OCI-LY7 (cell line): ENCODE data around the gene GTF3C1. TPM values are rescaled to one million over a fixed set of nuclear protein-coding genes. Genes with fewer than 3 reads are reported as not detected.

ENCODE experiments used
- BruUV-seq: library from RNA; stranded (reverse); fragments of 400-500 nt; replicated peaks from 2 replicates; lab custom pipeline; 2021; lab: Mats Ljungman, UMichigan
- CTCF ChIA-PET: fragments of 300-600 bp; sonication (Branson Sonifier 250); formaldehyde crosslinking; loops from one replicate; lab custom pipeline; 2022; ENCODE audit warnings: antibody characterized with exemption; ENCODE audit not compliant: unreplicated experiment; lab: Charles Lee
- POLR2A ChIA-PET: fragments of 300-600 bp; sonication (Branson Sonifier 250); formaldehyde crosslinking; loops from one replicate; lab custom pipeline; 2022; ENCODE audit warnings: antibody characterized with exemption; lab: Charles Lee
- DNase-seq: peaks from one replicate; pipeline ENCODE4 v3.0.0-alpha.2; 2015; ENCODE audit warnings: low spot score
- H2AFZ ChIP-seq: fragments of 200-600 bp; sonication (generic), shearing (Covaris generic); 2 replicates; pipeline ENCODE4 v1.6.1; 2014; ENCODE audit warnings: mild to moderate bottlenecking, antibody characterized with exemption, low read length, moderate library complexity
- H3K27ac ChIP-seq: fragments of 200-600 bp; sonication (generic); 2 replicates; pipeline ENCODE4 v1.5.1; 2014; ENCODE audit warnings: mixed run types, low read depth, mild to moderate bottlenecking, moderate library complexity, low read length, inconsistent platforms; ENCODE audit not compliant: poor library complexity, severe bottlenecking
- H3K36me3 ChIP-seq: fragments of 200-600 bp; sonication (generic); 2 replicates; pipeline ENCODE4 v1.6.1; 2014; ENCODE audit warnings: mild to moderate bottlenecking, antibody characterized with exemption, low read length, moderate library complexity, mixed read lengths; ENCODE audit not compliant: insufficient read depth
- H3K4me1 ChIP-seq: fragments of 200-600 bp; sonication (generic); 2 replicates; pipeline ENCODE4 v1.5.1; 2014; ENCODE audit warnings: mild to moderate bottlenecking, low read length; ENCODE audit not compliant: insufficient read depth, poor library complexity, severe bottlenecking
- H3K4me2 ChIP-seq: fragments of 200-600 bp; sonication (generic); 2 replicates; pipeline ENCODE4 v1.6.1; 2014; ENCODE audit warnings: mild to moderate bottlenecking, low read length
- H3K4me3 ChIP-seq: fragments of 200-600 bp; sonication (generic); 2 replicates; pipeline ENCODE4 v1.5.1; 2014; ENCODE audit warnings: mild to moderate bottlenecking, low read depth, low read length; ENCODE audit not compliant: poor library complexity, severe bottlenecking
- H3K79me2 ChIP-seq: fragments of 200-600 bp; sonication (generic); 2 replicates; pipeline ENCODE4 v1.6.1; 2016; ENCODE audit warnings: low read depth, mild to moderate bottlenecking, low read length, moderate library complexity, mixed read lengths; ENCODE audit not compliant: insufficient read depth
- H3K9me2 ChIP-seq: fragments of 200-600 bp; sonication (generic); 2 replicates; pipeline ENCODE4 v1.6.1; 2016; ENCODE audit warnings: mild to moderate bottlenecking, low read length, mixed read lengths; ENCODE audit not compliant: insufficient read depth
- H3K9me3 ChIP-seq: fragments of 200-600 bp; sonication (generic); 2 replicates; pipeline ENCODE4 v1.6.1; 2014; ENCODE audit warnings: mild to moderate bottlenecking, mixed run types, low read length, mixed read lengths
- H4K20me1 ChIP-seq: fragments of 200-600 bp; sonication (generic); 2 replicates; pipeline ENCODE4 v1.6.1; 2014; ENCODE audit warnings: mild to moderate bottlenecking, antibody characterized with exemption, low read length, moderate library complexity, mixed read lengths; ENCODE audit not compliant: insufficient read depth
- EZH2phosphoT487 ChIP-seq: fragments of 200-600 bp; sonication (generic); IDR thresholded peaks from 2 replicates; pipeline ENCODE4 v1.6.1; 2018; ENCODE audit warnings: low read depth, borderline replicate concordance, mild to moderate bottlenecking, mixed run types, antibody characterized with exemption, low read length, moderate library complexity, mixed read lengths
- intact Hi-C: fragments of 100-400 bp; cut with micrococcal nuclease; formaldehyde crosslinking; loops from one replicate; pipeline ENCODE4 v1.10.0; 2022; ENCODE audit not compliant: unreplicated experiment
- total RNA-seq, 2 experiments: library from RNA; depleted of rRNA in 1 of 2; stranded (reverse); fragments of >200 nt in 1 of 2; shearing (Covaris generic) in 1 of 2; gene quantifications; 2 replicates each; pipeline ENCODE4 v1.2.3, GENCODE V29; 2014 to 2022
- TF ChIP-seq, protein P1 (sequence below): fragments of 200-600 bp; sonication (generic); conservative IDR thresholded peaks from 2 replicates; pipeline ENCODE4 v1.5.1; 2014; ENCODE audit warnings: mild to moderate bottlenecking, antibody characterized with exemption, low read length, moderate library complexity, mixed read lengths

Gene GTF3C1
- total RNA-seq, 2 experiments from 2014 or later, result 48.3 to 57.1 TPM

DNA sequence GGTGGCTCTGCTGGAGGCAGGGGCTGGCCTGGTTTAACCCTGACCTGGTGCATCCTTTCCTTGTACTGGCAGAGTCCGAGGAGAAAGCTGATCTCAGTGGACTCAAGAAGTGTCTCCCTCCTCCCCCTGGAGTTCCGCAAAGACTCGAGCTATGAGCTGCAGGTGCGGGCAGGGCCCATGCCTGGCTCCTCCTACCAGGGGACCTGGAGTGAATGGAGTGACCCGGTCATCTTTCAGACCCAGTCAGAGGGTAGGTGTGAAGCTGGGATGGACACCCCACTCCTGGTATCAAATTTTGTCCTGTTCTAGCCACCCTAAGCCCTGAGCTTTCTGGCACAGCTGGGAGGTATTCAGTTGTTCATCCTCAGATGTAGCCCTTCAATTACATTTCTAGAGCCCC lies 105.2 kb downstream of the GTF3C1 start:
- Histone ChIP-seq H3K27ac (no peak overlapping the region), H3K4me1 (peaks cover 4% of the 10 kb centered on the region), H3K4me2 (no peak overlapping the region), H4K20me1 (no peaks in the 10 kb centered on the region), H3K79me2 (no peaks in the 10 kb centered on the region), H3K4me3 (no peak overlapping the region), H2AFZ (no peak overlapping the region), H3K36me3 (peaks cover 88% of the 10 kb centered on the region), H3K9me2 (no peaks in the 10 kb centered on the region), H3K9me3 (peaks cover 5% of the 10 kb centered on the region)
- no TSS peak for BruUV-seq
- TF ChIP-seq, protein P1, sequence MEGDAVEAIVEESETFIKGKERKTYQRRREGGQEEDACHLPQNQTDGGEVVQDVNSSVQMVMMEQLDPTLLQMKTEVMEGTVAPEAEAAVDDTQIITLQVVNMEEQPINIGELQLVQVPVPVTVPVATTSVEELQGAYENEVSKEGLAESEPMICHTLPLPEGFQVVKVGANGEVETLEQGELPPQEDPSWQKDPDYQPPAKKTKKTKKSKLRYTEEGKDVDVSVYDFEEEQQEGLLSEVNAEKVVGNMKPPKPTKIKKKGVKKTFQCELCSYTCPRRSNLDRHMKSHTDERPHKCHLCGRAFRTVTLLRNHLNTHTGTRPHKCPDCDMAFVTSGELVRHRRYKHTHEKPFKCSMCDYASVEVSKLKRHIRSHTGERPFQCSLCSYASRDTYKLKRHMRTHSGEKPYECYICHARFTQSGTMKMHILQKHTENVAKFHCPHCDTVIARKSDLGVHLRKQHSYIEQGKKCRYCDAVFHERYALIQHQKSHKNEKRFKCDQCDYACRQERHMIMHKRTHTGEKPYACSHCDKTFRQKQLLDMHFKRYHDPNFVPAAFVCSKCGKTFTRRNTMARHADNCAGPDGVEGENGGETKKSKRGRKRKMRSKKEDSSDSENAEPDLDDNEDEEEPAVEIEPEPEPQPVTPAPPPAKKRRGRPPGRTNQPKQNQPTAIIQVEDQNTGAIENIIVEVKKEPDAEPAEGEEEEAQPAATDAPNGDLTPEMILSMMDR, result no peak
- TF ChIP-seq EZH2phosphoT487, result no peak
- CTCF ChIA-PET, result no interaction called here
- POLR2A ChIA-PET, result no interaction called here
- intact Hi-C loops, result no loop called here
- no peak for DNase-seq

DNA sequence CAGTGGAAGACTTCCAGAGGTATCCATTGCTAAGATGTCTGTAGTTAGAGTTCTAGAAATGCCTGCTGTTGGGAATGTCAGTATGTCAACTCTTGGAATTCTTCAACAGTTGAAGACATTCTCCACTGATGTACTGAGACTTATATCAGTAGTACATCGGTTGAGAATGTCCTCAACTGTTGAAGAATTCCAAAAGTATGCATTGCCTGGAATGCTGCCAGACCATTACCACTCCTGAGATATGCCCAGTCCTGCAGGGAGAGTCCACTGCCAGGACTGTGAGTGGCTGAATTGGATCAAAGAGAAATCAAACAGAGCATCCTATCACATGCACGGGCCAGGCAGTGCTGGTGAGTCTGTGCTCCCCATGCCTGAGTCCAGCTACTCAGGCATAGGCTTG lies 105.7 kb downstream of the GTF3C1 start:
- no peak overlapping the region for H3K4me3 ChIP-seq
- intact Hi-C loops, result no loop called here
- no peaks in the 10 kb centered on the region for H4K20me1 ChIP-seq
- H3K79me2 ChIP-seq, result no peaks in the 10 kb centered on the region
- ChIA-PET POLR2A (no interaction called here), CTCF (no interaction called here)
- peaks cover 90% of the 10 kb centered on the region for H3K36me3 ChIP-seq
- TF ChIP-seq, protein P1, result no peak
- TF ChIP-seq EZH2phosphoT487, result no peak
- no peaks in the 10 kb centered on the region for H3K9me2 ChIP-seq
- no peak overlapping the region for H3K4me2 ChIP-seq
- H2AFZ ChIP-seq, result no peak overlapping the region
- no peak for DNase-seq
- peaks cover 5% of the 10 kb centered on the region for H3K9me3 ChIP-seq
- BruUV-seq, result no TSS peak
- no peaks in the 10 kb centered on the region for H3K4me1 ChIP-seq
- no peak overlapping the region for H3K27ac ChIP-seq

DNA sequence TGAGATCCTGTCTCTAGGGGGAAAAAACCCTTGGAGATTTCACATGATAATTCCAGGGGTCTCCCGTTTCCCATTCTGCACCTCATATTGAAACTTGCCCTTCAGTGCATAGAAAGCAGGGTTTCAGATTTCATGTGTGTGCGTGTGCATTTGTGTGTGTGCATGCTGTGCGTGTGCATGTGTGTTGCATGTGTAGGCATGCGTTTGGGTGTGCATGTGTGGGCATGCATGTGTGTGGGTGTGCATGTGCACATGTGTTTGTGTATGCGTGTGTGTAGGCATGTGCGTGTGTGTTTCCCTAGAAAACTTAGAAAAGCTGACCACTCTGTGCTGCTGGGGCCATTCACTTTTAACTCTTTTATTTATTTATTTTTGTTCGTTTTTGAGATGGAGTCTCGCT lies 107.7 kb downstream of the GTF3C1 start:
- POLR2A ChIA-PET, result interaction anchor here (1.2 kb wide), 1 partner anchor 9 kb away, joined by 4 read pairs; no protein-coding TSS in a partner anchor
- H3K9me2 ChIP-seq, result no peaks in the 10 kb centered on the region
- TF ChIP-seq, protein P1, result no peak
- no peak for TF ChIP-seq EZH2phosphoT487

More for the DNA sequence above, 107.7 kb downstream of the GTF3C1 start:
- Histone ChIP-seq H3K27ac (no peak overlapping the region), H4K20me1 (no peaks in the 10 kb centered on the region), H3K9me3 (peaks cover 1% of the 10 kb centered on the region), H3K4me3 (no peak overlapping the region), H3K4me2 (no peak overlapping the region), H3K4me1 (no peaks in the 10 kb centered on the region), H2AFZ (no peak overlapping the region), H3K36me3 (peaks cover 84% of the 10 kb centered on the region), H3K79me2 (no peaks in the 10 kb centered on the region)
- no TSS peak for BruUV-seq
- intact Hi-C loops, result no loop called here
- CTCF ChIA-PET, result no interaction called here
- DNase-seq, result no peak
